Measurements from ENCODE around the gene NPVF. TPM values are rescaled to one million over a fixed set of nuclear protein-coding genes. Genes with fewer than 3 reads are reported as not detected.

The NPVF gene
- total and polyA plus RNA-seq, 2 of the 8 experiments (the other 6 are each of a cell fraction or from before 2014, with no cell fraction given) = not detected

DNA sequence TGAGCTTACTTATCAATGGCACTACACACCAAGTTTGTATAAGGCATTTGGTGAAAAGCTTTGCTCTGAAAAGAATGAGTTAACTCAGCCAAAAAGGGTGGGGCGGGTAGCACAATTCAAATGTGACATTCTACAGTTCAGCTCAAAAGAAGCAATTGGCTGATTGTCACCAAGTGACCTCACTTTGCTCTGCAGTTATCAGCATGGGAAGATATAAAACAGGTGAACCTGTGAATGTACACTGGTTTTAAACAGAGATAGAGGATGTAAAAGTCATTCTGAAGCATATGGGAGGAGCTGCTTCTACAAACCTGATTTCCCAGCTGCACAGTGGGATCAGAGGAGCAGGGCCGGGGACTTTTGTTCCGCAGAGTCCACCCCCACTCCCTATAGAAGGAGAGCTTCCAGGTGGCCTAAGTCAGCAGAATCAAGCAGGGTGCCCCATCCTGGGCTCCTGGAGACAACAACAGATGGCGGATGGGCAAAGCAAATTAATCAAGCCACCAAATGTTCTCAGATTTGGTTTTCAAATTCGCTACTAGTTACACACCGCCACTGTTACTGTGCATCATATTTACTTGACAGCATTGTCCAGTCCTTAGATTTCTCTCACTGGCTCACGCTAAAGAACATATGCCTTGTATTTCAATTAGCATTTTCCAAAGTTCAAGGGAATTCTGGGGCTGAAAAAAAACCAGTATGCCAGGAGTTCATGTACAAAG, 27.5 kb upstream of the NPVF start (continued):
- TF ChIP-seq, protein P1, sequence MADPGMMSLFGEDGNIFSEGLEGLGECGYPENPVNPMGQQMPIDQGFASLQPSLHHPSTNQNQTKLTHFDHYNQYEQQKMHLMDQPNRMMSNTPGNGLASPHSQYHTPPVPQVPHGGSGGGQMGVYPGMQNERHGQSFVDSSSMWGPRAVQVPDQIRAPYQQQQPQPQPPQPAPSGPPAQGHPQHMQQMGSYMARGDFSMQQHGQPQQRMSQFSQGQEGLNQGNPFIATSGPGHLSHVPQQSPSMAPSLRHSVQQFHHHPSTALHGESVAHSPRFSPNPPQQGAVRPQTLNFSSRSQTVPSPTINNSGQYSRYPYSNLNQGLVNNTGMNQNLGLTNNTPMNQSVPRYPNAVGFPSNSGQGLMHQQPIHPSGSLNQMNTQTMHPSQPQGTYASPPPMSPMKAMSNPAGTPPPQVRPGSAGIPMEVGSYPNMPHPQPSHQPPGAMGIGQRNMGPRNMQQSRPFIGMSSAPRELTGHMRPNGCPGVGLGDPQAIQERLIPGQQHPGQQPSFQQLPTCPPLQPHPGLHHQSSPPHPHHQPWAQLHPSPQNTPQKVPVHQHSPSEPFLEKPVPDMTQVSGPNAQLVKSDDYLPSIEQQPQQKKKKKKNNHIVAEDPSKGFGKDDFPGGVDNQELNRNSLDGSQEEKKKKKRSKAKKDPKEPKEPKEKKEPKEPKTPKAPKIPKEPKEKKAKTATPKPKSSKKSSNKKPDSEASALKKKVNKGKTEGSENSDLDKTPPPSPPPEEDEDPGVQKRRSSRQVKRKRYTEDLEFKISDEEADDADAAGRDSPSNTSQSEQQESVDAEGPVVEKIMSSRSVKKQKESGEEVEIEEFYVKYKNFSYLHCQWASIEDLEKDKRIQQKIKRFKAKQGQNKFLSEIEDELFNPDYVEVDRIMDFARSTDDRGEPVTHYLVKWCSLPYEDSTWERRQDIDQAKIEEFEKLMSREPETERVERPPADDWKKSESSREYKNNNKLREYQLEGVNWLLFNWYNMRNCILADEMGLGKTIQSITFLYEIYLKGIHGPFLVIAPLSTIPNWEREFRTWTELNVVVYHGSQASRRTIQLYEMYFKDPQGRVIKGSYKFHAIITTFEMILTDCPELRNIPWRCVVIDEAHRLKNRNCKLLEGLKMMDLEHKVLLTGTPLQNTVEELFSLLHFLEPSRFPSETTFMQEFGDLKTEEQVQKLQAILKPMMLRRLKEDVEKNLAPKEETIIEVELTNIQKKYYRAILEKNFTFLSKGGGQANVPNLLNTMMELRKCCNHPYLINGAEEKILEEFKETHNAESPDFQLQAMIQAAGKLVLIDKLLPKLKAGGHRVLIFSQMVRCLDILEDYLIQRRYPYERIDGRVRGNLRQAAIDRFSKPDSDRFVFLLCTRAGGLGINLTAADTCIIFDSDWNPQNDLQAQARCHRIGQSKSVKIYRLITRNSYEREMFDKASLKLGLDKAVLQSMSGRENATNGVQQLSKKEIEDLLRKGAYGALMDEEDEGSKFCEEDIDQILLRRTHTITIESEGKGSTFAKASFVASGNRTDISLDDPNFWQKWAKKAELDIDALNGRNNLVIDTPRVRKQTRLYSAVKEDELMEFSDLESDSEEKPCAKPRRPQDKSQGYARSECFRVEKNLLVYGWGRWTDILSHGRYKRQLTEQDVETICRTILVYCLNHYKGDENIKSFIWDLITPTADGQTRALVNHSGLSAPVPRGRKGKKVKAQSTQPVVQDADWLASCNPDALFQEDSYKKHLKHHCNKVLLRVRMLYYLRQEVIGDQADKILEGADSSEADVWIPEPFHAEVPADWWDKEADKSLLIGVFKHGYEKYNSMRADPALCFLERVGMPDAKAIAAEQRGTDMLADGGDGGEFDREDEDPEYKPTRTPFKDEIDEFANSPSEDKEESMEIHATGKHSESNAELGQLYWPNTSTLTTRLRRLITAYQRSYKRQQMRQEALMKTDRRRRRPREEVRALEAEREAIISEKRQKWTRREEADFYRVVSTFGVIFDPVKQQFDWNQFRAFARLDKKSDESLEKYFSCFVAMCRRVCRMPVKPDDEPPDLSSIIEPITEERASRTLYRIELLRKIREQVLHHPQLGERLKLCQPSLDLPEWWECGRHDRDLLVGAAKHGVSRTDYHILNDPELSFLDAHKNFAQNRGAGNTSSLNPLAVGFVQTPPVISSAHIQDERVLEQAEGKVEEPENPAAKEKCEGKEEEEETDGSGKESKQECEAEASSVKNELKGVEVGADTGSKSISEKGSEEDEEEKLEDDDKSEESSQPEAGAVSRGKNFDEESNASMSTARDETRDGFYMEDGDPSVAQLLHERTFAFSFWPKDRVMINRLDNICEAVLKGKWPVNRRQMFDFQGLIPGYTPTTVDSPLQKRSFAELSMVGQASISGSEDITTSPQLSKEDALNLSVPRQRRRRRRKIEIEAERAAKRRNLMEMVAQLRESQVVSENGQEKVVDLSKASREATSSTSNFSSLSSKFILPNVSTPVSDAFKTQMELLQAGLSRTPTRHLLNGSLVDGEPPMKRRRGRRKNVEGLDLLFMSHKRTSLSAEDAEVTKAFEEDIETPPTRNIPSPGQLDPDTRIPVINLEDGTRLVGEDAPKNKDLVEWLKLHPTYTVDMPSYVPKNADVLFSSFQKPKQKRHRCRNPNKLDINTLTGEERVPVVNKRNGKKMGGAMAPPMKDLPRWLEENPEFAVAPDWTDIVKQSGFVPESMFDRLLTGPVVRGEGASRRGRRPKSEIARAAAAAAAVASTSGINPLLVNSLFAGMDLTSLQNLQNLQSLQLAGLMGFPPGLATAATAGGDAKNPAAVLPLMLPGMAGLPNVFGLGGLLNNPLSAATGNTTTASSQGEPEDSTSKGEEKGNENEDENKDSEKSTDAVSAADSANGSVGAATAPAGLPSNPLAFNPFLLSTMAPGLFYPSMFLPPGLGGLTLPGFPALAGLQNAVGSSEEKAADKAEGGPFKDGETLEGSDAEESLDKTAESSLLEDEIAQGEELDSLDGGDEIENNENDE (IDR thresholded peaks at IDR 0.05; ENCODE audit: insufficient replicate concordance, low read length) = no peak
- TF ChIP-seq TAF7 (optimal IDR thresholded peaks at IDR 0.05; ENCODE audit: borderline replicate concordance, low read depth, low read length) = no peak
- TF ChIP-seq JUN (IDR thresholded peaks at IDR 0.05; ENCODE audit: low read depth, low read length) = no peak

All from H1 (cell line).